GM18526 (cell line): ENCODE data around the gene NEK4.

Experiments
- POLR2A ChIP-seq: IDR thresholded peaks from 3 replicates; pipeline ENCODE4 v1.6.1; 2011; ENCODE audit not compliant: insufficient read length; ENCODE audit errors: extremely low read depth

Gene NEK4

GRCh38 chr3:52775877-52776276, 5.1 kb upstream of the NEK4 start:
- TF ChIP-seq POLR2A: no peak

GRCh38 chr3:52774901-52775864, 4.4 kb upstream of the NEK4 start:
- no peak for TF ChIP-seq POLR2A

DNA sequence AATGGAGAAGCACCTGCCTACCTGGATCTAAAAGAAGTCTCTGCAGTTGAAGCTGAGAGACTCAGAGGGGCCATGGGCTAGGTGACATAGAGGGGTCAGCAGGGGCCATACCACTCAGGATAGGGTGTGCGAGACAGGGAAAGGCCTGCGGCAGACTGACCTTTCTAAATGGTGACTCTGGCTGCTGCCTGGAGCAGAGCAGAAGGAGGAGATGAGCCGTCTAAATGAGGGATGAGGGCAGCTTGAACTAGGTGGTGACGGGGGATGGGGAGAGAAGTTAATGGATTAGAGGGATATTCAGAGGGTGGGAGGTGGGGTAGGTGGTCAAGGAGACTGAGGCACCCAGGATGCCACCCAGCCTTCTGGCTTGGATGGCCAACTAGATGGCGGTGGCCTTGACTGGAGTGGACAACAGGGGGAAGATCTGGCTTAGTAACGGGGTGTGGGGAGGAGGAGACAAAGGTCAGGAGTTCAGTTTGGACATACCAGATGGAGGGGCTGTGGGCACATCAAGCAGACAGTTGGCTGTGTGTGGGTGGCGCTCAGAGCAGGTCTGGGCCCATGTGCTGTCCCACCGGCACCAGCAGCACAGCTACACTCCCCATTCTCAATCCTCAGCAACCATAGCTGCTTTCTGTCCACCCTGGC, 3.5 kb upstream of the NEK4 start:
- TF ChIP-seq POLR2A: no peak

DNA sequence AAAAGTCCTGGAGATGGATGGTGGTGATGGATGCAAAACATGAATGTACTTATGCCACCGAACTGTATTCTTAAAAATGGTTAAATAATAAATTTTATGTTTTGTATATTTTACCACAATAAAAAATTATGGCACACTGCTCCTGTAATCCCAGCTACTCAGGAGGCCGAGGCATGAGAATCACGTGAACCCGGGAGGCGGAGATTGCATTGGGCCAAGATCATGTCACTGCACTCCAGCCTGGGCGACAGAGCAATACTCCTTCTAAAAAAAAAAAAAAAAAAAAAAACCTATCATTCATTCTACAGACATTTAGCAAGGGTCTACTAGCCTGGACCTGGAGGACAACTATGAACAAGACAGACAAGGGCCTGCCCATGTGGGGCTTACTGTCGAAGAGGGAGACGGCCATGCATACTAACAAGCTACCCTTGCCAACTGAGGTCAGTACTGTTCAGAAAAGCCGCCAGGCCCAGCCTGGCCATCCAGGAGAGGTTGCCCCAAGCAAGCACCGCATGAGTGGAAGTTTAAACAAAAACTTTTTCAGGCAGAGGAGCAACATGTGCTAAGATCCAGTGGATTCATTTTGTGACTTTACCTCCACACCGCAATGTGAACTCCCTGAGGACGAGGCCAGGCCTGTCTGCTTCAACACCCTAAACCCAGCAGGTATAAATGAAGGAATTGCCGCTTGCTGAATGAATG, 2.8 kb upstream of the NEK4 start:
- TF ChIP-seq POLR2A: no peak

- TF ChIP-seq POLR2A: no peak
Measured at GRCh38 chr3:52771702-52772101, 962 bp upstream of the NEK4 start.

DNA sequence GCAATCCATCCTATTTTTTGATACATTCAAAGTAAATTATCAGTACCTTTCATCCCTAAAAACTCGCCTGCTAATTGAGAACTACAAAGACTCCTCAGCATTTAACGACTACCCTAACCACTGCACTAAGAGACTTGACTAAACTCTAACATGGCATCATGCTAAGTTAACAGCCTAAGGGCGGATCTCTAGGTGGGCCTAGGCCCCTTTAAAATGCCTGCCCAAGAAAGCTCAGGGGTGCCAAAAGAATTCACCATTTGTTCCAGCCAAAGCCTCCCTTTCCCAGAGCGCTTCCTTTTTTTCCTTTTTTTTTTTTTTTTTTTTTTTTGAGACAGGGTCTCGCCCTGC, 568 bp upstream of the NEK4 start:
- TF ChIP-seq POLR2A: no peak

DNA sequence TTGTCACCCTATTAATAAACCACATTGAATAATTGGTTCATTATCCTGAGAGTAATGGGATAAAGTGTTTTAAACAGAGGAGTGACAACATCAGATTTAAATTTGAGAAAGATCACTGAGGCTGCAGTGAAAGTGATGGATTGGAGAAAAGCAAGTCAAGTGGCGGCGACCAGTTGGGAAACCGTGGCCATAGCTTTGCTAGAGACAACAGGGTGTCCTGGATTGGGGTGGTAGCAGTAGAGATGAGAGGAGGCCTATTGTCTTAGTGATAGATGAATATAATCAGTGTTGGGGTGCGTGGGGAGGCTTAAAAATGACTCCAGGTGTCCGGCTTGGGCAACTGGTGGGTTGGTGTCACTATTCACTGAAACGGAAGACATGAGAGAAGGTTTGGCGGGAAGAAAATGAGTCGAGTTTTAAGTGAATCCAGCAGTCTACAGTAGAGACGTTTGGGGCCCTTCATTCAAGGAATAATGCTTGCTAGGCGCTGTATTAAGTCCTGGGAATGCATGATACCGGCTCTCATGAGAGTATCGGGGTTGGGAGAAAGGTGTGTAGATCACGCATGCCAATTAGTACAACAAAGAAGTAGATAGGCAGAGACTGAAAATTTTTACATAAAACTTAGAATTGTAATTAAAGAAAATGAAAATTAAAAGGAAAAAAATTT, 819 bp downstream of the NEK4 start:
- no peak for TF ChIP-seq POLR2A

DNA sequence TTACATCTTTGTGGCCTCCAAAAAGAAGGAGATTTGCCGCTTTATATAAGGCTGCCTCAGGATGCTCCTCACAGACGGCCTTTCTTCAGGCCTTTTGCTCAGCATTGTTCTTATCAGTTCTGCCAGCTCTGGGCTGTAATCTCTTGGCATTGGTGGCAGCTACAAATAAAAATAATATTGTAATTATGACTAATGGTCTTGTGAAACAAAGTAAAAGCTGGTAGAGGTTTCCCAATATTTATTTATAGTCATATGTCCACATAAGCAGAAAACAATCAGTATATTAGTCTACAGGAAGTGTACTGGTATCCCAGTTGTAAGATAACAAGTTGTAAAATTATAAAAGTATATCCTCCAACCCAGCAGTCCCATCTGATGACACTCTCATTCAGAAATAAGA, 7.3 kb downstream of the NEK4 start:
- TF ChIP-seq POLR2A: no peak

DNA sequence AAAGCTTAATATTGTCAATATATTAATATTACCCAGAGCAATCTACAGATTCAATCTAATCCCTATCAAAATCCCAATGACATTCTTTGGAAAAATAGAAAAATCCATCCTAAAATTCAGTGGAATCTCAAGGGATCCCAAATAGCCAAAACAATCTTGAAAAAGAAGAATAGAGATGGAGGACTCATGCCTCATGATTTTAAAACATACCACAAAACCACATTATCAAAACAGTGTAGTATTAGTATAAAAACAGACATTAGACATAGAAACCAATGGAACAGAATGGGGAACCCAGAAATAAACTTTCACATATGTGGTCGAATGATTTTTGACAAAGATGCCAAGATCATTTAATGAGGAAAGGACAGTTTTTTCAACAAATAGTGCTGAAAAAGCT, 14.6 kb downstream of the NEK4 start:
- TF ChIP-seq POLR2A: no peak

- no peak for TF ChIP-seq POLR2A
Measured at GRCh38 chr3:52754373-52754772, 16.4 kb downstream of the NEK4 start.

DNA sequence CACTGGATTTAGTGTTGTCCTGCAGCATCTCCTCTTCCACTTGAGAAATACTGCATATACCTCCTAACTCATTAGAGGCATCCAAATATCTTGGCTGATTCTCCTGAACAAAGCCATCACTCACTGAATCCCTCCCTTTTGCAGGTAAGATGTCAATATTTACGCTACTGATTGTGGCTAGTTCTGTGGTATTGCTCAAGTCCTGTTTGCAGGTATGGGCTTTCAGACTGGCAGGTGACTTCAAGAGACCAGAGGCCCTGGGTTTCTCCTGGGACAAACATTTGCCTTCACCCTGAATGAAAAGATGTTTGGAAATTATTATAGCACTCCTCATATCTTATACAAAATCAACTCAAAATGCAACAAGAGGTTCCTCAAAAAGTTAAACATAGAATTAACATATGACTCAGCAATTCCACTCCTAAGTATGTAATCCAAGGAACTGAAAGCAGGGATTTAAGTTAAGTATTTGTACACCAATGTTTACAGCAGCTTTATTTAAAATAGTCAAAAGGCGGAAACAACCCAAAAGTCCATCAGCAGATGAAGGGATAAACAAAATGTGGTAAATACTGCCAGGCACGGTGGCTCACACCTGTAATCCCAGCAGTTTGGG, 18.6 kb downstream of the NEK4 start:
- TF ChIP-seq POLR2A: no peak

DNA sequence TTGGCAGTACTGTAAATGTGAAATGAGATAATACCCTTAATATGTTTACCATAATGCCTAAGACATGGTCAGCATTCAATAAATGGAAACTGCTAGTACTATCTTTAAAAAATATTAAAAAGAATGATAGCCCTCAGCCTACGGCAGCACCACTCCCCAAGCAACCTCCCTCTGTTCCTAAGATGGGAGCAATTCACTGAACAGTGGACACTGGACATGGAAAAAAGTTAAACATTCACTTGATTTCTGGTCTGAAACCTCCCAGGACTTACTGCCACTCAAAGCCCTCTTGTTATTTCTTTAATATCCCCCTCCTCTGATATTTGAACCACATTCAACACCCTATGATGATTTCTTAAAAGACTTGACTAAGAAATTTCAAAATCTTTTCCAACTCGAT, 27.0 kb downstream of the NEK4 start:
- no peak for TF ChIP-seq POLR2A

GRCh38 chr3:52743152-52743551, 27.6 kb downstream of the NEK4 start:
- TF ChIP-seq POLR2A: no peak

DNA sequence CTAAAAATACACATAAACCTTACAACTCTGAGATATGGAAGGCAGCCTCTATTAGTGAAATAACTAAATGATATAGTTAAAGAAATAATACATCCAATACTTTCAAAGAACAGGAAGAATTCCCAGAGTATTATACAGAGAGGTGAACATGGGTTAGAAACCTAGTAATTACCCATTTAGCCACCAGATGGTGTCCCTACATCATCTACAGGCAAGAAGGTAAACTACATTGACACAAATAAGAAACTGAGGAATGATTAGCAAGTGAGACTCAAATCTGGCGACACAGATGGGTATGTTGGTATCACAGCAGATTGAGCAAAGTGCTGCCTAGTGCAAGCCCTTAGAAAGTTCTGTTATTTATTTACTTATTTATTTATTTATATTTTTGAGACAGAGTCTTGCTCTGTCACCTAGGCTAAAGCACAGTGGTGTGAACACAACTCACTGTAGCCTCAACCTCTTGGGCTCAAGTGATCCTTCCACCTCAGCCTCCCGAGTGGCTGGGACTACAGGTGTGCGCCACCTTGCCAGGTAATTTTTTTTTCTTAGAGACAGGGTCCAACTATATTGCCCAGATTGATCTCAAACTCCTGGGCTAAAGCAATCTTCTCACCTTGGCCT, 28.2 kb downstream of the NEK4 start:
- TF ChIP-seq POLR2A: no peak

GRCh38 chr3:52739730-52740129, 31.0 kb downstream of the NEK4 start:
- no peak for TF ChIP-seq POLR2A

DNA sequence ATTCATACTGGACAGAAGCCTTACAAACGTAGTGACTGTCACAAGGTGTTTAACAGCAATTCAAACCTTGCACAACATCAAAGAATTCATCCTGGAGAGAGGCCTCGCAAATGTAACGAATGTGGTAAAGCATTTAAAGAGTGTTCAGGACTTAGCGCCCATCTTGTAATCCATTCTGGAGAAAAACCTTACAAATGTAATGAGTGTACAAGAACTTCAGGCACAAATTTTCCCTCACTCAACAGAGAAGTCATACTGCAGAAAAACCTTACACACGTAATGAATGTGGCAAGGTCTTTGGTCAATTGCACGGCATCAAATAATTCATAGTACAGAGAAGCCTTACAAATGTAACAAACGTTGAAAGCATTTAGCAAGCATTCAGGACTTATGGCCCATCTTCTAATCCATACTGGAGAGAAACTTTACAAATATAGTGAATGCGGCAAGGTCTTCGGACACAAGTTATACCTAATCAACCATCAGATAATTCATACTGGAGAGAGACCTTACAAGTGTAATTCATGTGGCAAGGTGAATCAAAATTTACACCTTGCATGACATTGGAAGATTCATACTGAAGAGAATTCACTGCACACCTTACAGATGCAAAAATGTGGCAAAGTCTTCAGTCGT, 37.4 kb downstream of the NEK4 start:
- TF ChIP-seq POLR2A: no peak
